DND-41 (cell line): ENCODE data around the gene AHR.

ENCODE experiments used
- EZH2 ChIP-seq: IDR thresholded peaks from 3 replicates; pipeline ENCODE4 v1.6.1; 2012; ENCODE audit warnings: borderline replicate concordance, low read depth, mild to moderate bottlenecking, moderate library complexity, low read length, inconsistent platforms; ENCODE audit not compliant: severe bottlenecking
- TF ChIP-seq, protein P1 (sequence below): IDR thresholded peaks from 2 replicates; pipeline ENCODE4 v1.5.1; 2012; ENCODE audit warnings: borderline replicate concordance, low read length, moderate library complexity, mild to moderate bottlenecking; ENCODE audit not compliant: poor library complexity, severe bottlenecking; ENCODE audit errors: extremely low read depth

DNA sequence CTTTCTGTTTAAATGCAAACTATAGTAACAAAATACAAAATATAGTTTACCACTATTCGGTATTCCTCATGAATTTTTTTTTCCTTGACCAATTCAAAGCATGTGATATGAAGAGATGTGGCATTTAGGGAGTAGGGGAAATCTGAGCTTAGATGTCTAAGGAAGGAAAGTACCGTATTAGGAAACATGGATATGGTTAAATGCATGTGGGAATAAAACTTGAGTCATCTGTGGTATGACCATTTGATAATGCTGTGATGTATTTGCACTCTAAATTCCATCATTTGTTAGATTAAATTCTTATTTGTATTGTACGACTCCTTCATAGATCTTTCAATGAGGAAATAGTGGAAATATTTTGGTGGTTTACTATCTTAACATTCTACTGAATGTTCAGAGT is 19.7 kb downstream of the AHR start:
- TF ChIP-seq, protein P1, sequence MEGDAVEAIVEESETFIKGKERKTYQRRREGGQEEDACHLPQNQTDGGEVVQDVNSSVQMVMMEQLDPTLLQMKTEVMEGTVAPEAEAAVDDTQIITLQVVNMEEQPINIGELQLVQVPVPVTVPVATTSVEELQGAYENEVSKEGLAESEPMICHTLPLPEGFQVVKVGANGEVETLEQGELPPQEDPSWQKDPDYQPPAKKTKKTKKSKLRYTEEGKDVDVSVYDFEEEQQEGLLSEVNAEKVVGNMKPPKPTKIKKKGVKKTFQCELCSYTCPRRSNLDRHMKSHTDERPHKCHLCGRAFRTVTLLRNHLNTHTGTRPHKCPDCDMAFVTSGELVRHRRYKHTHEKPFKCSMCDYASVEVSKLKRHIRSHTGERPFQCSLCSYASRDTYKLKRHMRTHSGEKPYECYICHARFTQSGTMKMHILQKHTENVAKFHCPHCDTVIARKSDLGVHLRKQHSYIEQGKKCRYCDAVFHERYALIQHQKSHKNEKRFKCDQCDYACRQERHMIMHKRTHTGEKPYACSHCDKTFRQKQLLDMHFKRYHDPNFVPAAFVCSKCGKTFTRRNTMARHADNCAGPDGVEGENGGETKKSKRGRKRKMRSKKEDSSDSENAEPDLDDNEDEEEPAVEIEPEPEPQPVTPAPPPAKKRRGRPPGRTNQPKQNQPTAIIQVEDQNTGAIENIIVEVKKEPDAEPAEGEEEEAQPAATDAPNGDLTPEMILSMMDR: no peak
- no peak for TF ChIP-seq EZH2
